DMS153 (cell line): Measurements from ENCODE around the gene ARHGAP12.
"Not testable (repeated sequence)": the region's sequence is repeated elsewhere in the genome, so short reads cannot be mapped to it uniquely, and the experiment has no call there.

Experiments used
- DNase-seq: peaks from one replicate; lab custom pipeline; 2025; lab: John Stamatoyannopoulos, UW

Gene ARHGAP12

GRCh38 chr10:31923389-31923788 lies 5.2 kb downstream of the ARHGAP12 start:
- DNase-seq, result no peak

DNA sequence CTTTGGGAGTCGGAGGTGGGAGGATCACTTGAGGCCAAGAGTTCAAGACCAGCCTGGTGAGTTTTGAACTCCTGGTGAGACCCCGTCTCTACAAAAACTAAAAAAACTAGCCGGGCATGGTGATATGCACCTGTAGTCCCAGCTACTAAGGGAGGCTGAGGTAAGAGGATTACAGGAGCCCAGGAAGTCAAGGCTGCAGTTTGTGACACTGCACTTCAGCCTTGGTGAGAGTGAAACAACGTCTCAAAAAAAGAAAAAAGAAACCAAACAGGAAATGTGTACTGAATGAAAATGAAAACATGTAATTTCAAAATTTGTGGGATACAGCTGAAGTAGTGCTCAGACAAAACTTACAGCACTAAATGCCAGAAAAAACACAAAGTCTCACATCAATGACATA lies 7.6 kb downstream of the ARHGAP12 start:
- no peak for DNase-seq

- no peak for DNase-seq
These were observed 8.1 kb downstream of the ARHGAP12 start for GRCh38 chr10:31920538-31920937.

- no peak for DNase-seq
These were observed 9.8 kb downstream of the ARHGAP12 start for GRCh38 chr10:31918671-31919409.

GRCh38 chr10:31914370-31914769 lies 14.3 kb downstream of the ARHGAP12 start:
- no peak for DNase-seq

GRCh38 chr10:31912898-31913850 lies 15.5 kb downstream of the ARHGAP12 start:
- DNase-seq, result no peak

DNA sequence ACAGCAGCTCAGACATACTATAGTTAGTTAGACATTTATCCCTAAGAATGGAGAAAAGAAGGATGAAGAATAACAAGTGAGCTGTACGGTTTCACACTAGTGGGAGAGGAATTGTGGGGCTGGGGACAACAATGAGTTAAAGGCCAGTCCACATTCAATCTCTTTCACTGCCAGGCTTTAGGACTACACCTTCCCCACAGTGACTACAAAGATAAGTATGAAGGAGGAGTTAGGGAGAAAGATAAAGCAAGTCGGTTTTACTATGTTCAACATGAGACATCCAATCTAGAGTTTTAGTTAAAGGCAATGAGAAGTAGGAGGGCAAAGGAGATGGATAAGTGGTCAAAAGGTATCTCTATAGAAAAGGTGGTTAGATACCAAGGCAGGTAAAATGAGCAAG lies 16.3 kb downstream of the ARHGAP12 start:
- no peak for DNase-seq

DNA sequence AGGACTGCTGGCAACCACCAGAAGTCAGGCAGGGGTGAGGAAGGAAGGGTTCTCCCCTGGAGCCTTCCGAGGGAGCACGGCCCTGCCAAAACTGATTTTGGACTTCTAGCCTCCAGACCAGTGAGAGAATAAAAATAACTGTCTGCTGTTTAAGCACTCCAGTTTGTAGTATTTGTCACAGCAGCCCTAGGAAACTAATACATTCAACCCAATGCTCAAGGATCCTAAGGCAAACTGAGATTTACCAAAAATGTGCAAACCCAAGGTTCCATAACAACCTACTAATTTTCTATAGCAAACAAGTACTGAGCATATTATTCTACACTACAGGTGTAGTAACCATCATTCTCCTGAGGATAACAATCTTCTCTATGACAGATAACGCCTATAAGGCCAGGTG lies 18.6 kb downstream of the ARHGAP12 start:
- DNase-seq, result no peak

DNA sequence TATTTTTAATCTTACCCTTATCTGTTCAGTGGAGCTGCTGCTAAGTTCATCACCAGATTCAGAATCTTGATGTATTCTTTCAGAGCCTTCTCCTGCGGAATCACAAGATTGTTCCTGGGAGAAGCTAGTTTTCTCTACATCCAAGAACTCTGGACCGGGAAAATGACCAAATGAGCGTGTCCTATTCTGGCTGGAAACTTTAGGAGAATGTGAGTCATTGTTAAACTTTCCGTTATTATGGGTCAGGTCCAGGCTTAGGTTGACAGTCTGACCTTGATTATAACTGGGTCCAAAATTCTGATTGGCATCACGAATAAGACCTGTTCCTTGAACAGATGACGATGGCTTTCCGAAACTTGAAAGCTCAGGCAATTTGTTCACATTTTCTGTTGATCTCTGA lies 20.5 kb downstream of the ARHGAP12 start:
- DNase-seq, result no peak

GRCh38 chr10:31906039-31906438 lies 22.6 kb downstream of the ARHGAP12 start:
- DNase-seq, result no peak

DNA sequence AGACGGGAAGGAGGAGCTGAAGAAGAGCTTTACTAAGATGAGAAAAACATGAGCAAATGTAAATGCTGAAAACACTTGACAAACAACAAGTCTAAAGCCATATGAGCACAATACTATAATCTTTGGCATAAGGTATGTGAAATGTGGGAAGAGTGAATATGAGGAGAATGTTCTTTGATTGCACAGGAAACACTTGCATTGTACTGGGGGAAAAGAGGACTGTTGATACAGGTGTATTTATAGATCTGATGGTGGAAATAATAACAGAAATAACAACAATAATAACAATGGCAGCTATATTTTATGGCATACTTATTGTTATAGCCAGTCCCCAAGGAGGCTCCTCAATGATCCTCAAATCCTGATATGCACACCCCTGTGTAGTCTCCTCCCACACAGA lies 23.0 kb downstream of the ARHGAP12 start:
- no peak for DNase-seq

DNA sequence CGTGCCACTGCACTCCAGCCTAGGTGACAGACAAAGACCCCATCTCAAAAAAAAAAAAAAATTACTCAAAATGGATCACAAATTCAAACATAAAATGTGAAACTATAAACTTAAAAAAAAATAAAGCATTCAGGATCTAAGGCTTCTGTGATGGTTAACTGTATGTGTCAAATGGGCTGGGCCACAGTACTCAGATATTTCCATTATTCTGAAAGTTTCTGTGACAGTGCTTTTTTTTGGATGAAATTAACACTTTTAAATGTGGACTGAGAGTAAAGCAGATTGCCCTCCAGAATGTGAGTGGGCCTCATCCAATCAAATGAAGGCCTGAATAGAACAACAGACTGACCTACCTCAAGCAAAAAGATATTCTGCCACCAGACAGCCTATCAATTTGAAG lies 26.0 kb downstream of the ARHGAP12 start:
- DNase-seq, result no peak

- no peak for DNase-seq
These were observed 31.1 kb downstream of the ARHGAP12 start for GRCh38 chr10:31897506-31897905.

GRCh38 chr10:31896968-31897384 lies 31.7 kb downstream of the ARHGAP12 start:
- DNase-seq, result no peak

GRCh38 chr10:31895722-31896121 lies 32.9 kb downstream of the ARHGAP12 start:
- DNase-seq, result not testable (repeated sequence)

- no peak for DNase-seq
These were observed 40.2 kb downstream of the ARHGAP12 start for GRCh38 chr10:31888442-31888841.

- DNase-seq, result no peak
These were observed 40.8 kb downstream of the ARHGAP12 start for GRCh38 chr10:31887850-31888249.

- no peak for DNase-seq
These were observed 41.7 kb downstream of the ARHGAP12 start for GRCh38 chr10:31886885-31887284.

GRCh38 chr10:31885971-31886370 lies 42.7 kb downstream of the ARHGAP12 start:
- no peak for DNase-seq

DNA sequence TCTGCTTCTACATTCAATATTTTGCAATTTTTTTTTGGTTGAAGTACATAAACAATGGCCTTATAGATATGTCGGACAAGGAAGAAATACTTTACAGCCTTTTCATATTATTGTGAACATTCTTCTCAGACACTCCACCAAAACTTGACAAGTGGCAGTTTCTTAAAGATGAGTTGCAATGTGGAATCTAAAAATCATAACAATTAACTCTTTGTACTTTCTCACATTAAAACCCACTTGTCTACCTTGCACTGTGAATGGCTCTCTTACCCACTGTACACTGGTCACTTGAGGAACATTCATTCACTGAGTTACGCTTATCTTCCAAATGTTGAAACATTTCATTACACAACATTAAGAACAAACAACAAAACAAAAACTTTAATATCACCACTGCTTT lies 44.2 kb downstream of the ARHGAP12 start:
- no peak for DNase-seq

GRCh38 chr10:31883397-31883796 lies 45.2 kb downstream of the ARHGAP12 start:
- no peak for DNase-seq

- no peak for DNase-seq
These were observed 50.1 kb downstream of the ARHGAP12 start for GRCh38 chr10:31878486-31878885.
